ELF-1 (cell line): Measurements from ENCODE around the gene SFXN2.
"Not testable (repeated sequence)": the region's sequence is repeated elsewhere in the genome, so short reads cannot be mapped to it uniquely, and the experiment has no call there.

Experiments
- DNase-seq: peaks from one replicate; pipeline ENCODE4 v3.0.0-alpha.2; 2016; ENCODE audit warnings: low read depth, low spot score

The SFXN2 gene

GRCh38 chr10:102720775-102721301 is 6.4 kb downstream of the SFXN2 start:
- DNase-seq = no peak

GRCh38 chr10:102721954-102722353 is 7.5 kb downstream of the SFXN2 start:
- DNase-seq = no peak

GRCh38 chr10:102723989-102724388 is 9.6 kb downstream of the SFXN2 start:
- DNase-seq = no peak

GRCh38 chr10:102726274-102726673 is 11.8 kb downstream of the SFXN2 start:
- no peak for DNase-seq

- no peak for DNase-seq
Measured at GRCh38 chr10:102727037-102727818, 12.8 kb downstream of the SFXN2 start.

GRCh38 chr10:102729029-102730026 is 14.9 kb downstream of the SFXN2 start:
- DNase-seq = peak; percentile 92

- DNase-seq = no peak
Measured at GRCh38 chr10:102731222-102731800, 16.9 kb downstream of the SFXN2 start.

GRCh38 chr10:102732661-102733060 is 18.2 kb downstream of the SFXN2 start:
- DNase-seq = no peak

- no peak for DNase-seq
Measured at GRCh38 chr10:102735065-102735562, 20.7 kb downstream of the SFXN2 start.

- DNase-seq = no peak
Measured at GRCh38 chr10:102738692-102739121, 24.3 kb downstream of the SFXN2 start.

GRCh38 chr10:102740229-102740628 is 25.8 kb downstream of the SFXN2 start:
- no peak for DNase-seq

- no peak for DNase-seq
Measured at GRCh38 chr10:102741726-102742237, 27.3 kb downstream of the SFXN2 start.

- DNase-seq = not testable (repeated sequence)
Measured at GRCh38 chr10:102742313-102742712, 27.9 kb downstream of the SFXN2 start.

- no peak for DNase-seq
Measured at GRCh38 chr10:102743078-102743587, 28.7 kb downstream of the SFXN2 start.

- peak; percentile 99 for DNase-seq
Measured at GRCh38 chr10:102743588-102744373, 29.3 kb downstream of the SFXN2 start, which contains the start of gene WBP1L. Gene WBP1L, plus strand, starts transcription at chr10:102743948. Its CDS starts 106 bp downstream, at chr10:102744054.

GRCh38 chr10:102744374-102745051 is 30.1 kb downstream of the SFXN2 start:
- peak; percentile 18 for DNase-seq

- no peak for DNase-seq
Measured at GRCh38 chr10:102745157-102745556, 30.7 kb downstream of the SFXN2 start.

GRCh38 chr10:102752266-102752930 is 38.0 kb downstream of the SFXN2 start:
- DNase-seq = no peak
